HG03342 (cell line): ENCODE measurements around the gene FXYD7.

Source experiments
- ATAC-seq: cut with Tn5 transposase; IDR thresholded peaks from one replicate; pipeline ENCODE4 v1.9.1; 2021; ENCODE audit warnings: mild to moderate bottlenecking, moderate library complexity; ENCODE audit not compliant: unreplicated experiment

Gene FXYD7

GRCh38 chr19:35162471-35163326 is 19.6 kb downstream of the FXYD7 start:
- ATAC-seq, result no peak

GRCh38 chr19:35164418-35164817 is 21.4 kb downstream of the FXYD7 start:
- no peak for ATAC-seq

- ATAC-seq, result no peak
These were observed 22.4 kb downstream of the FXYD7 start for GRCh38 chr19:35165200-35166058.

GRCh38 chr19:35166100-35167063 is 23.3 kb downstream of the FXYD7 start:
- ATAC-seq, result no peak

- ATAC-seq, result no peak
These were observed 24.4 kb downstream of the FXYD7 start for GRCh38 chr19:35167251-35168119.

- ATAC-seq, result no peak
These were observed 25.1 kb downstream of the FXYD7 start for GRCh38 chr19:35168196-35168595.

GRCh38 chr19:35169221-35169995 is 26.4 kb downstream of the FXYD7 start:
- ATAC-seq, result no peak

- ATAC-seq, result no peak
These were observed 27.5 kb downstream of the FXYD7 start for GRCh38 chr19:35170359-35171061.

GRCh38 chr19:35171730-35172129 is 28.7 kb downstream of the FXYD7 start:
- no peak for ATAC-seq

GRCh38 chr19:35174226-35174625 is 31.2 kb downstream of the FXYD7 start:
- ATAC-seq, result no peak

GRCh38 chr19:35176181-35176570 is 33.1 kb downstream of the FXYD7 start:
- no peak for ATAC-seq

- no peak for ATAC-seq
These were observed 34.6 kb downstream of the FXYD7 start for GRCh38 chr19:35177377-35178274.

- no peak for ATAC-seq
These were observed 35.6 kb downstream of the FXYD7 start for GRCh38 chr19:35178701-35179100.

GRCh38 chr19:35179830-35180229 is 36.8 kb downstream of the FXYD7 start:
- ATAC-seq, result no peak

GRCh38 chr19:35181387-35181786 is 38.3 kb downstream of the FXYD7 start:
- no peak for ATAC-seq

GRCh38 chr19:35184267-35184666 is 41.2 kb downstream of the FXYD7 start:
- ATAC-seq, result no peak

- ATAC-seq, result no peak
These were observed 41.8 kb downstream of the FXYD7 start for GRCh38 chr19:35184884-35185283.
